ENCODE results near the gene SNX7. TPM values are rescaled to one million over a fixed set of nuclear protein-coding genes. Genes with fewer than 3 reads are reported as not detected.

The SNX7 gene
- polyA plus RNA-seq, 1 of the 3 experiments (the other 2 are of a cell fraction) = 16.0 TPM

- Histone ChIP-seq H3K79me2 (ENCODE audit: insufficient read depth) (no peaks in the 10 kb centered on the region), H3K4me2 (no peak overlapping the region), H2AFZ (ENCODE audit: low read depth) (no peak overlapping the region), H3K4me1 (ENCODE audit: control insufficient read depth in 1 of 2, insufficient read depth in 2 of 2, low read depth in 1 of 2, low read length in 1 of 2) (no peaks in the 10 kb centered on the region), H4K20me1 (ENCODE audit: insufficient read depth) (no peaks in the 10 kb centered on the region), H3K9me2 (no peaks in the 10 kb centered on the region), H3K27me3 (ENCODE audit: insufficient read depth) (no peaks in the 10 kb centered on the region), H3K9ac (no peak overlapping the region), H3F3A (replicated peaks; ENCODE audit: insufficient read depth) (no peaks in the 10 kb centered on the region), H3K4me3 (ENCODE audit: low read depth in 2 of 2, low read length in 1 of 2) (no peak overlapping the region), H3K9me3 (no peaks in the 10 kb centered on the region), H3K36me3 (replicated peaks in 1 of 2; ENCODE audit: control insufficient read depth in 1 of 2, insufficient read depth in 2 of 2, low read length in 1 of 2) (peaks cover 2 to 11% of the 10 kb centered on the region in 2 experiments), H3K27ac (ENCODE audit: low read depth in 2 of 2, low read length in 1 of 2) (no peak overlapping the region)
- WGBS (ENCODE audit: low lambda C conversion rate) = 33% methylated on average over 1 of the region's 1 CpG
- ChIA-PET POLR2A (no interaction called here), CTCF (interaction anchor here (1.4 to 2.0 kb wide), 2 partner anchors 53 to 786 kb away, joined by 4 to 5 read pairs; no protein-coding TSS in a partner anchor)
- DNase-seq = no peak
- TF ChIP-seq TCF12 (IDR thresholded peaks at IDR 0.05) (no peak), SMC3 (IDR thresholded peaks at IDR 0.05; ENCODE audit: low read depth, low read length) (no peak), GABPA (IDR thresholded peaks at IDR 0.05; ENCODE audit: low read depth) (no peak), JUND (IDR thresholded peaks at IDR 0.05) (no peak)
- TF ChIP-seq, protein P1, sequence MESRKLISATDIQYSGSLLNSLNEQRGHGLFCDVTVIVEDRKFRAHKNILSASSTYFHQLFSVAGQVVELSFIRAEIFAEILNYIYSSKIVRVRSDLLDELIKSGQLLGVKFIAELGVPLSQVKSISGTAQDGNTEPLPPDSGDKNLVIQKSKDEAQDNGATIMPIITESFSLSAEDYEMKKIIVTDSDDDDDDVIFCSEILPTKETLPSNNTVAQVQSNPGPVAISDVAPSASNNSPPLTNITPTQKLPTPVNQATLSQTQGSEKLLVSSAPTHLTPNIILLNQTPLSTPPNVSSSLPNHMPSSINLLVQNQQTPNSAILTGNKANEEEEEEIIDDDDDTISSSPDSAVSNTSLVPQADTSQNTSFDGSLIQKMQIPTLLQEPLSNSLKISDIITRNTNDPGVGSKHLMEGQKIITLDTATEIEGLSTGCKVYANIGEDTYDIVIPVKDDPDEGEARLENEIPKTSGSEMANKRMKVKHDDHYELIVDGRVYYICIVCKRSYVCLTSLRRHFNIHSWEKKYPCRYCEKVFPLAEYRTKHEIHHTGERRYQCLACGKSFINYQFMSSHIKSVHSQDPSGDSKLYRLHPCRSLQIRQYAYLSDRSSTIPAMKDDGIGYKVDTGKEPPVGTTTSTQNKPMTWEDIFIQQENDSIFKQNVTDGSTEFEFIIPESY (IDR thresholded peaks at IDR 0.05; ENCODE audit: borderline replicate concordance, low read depth) = no peak
- TF ChIP-seq, protein P2, sequence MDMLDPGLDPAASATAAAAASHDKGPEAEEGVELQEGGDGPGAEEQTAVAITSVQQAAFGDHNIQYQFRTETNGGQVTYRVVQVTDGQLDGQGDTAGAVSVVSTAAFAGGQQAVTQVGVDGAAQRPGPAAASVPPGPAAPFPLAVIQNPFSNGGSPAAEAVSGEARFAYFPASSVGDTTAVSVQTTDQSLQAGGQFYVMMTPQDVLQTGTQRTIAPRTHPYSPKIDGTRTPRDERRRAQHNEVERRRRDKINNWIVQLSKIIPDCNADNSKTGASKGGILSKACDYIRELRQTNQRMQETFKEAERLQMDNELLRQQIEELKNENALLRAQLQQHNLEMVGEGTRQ (IDR thresholded peaks at IDR 0.05; ENCODE audit: borderline replicate concordance, low read depth, low read length) = no peak
Measured at GRCh38 chr1:98741164-98741563, 79.6 kb downstream of the SNX7 start.

- Histone ChIP-seq H3F3A (replicated peaks; ENCODE audit: insufficient read depth) (no peaks in the 10 kb centered on the region), H3K9me3 (no peaks in the 10 kb centered on the region), H3K4me3 (ENCODE audit: low read depth in 2 of 2, low read length in 1 of 2) (no peak overlapping the region), H3K9me2 (no peaks in the 10 kb centered on the region), H3K27me3 (ENCODE audit: insufficient read depth) (no peaks in the 10 kb centered on the region), H3K27ac (ENCODE audit: low read depth in 2 of 2, low read length in 1 of 2) (no peak overlapping the region), H3K4me2 (no peak overlapping the region), H4K20me1 (ENCODE audit: insufficient read depth) (no peaks in the 10 kb centered on the region), H3K4me1 (ENCODE audit: control insufficient read depth in 1 of 2, insufficient read depth in 2 of 2, low read depth in 1 of 2, low read length in 1 of 2) (peaks cover 0 to 4% of the 10 kb centered on the region in 2 experiments; a peak in 2 of 4 replicates), H3K79me2 (ENCODE audit: insufficient read depth) (no peaks in the 10 kb centered on the region), H3K9ac (no peak overlapping the region), H2AFZ (ENCODE audit: low read depth) (no peak overlapping the region), H3K36me3 (replicated peaks in 1 of 2; ENCODE audit: control insufficient read depth in 1 of 2, insufficient read depth in 2 of 2, low read length in 1 of 2) (no peaks in the 10 kb centered on the region)
- ChIA-PET POLR2A (no interaction called here), CTCF (interaction anchor here (0.7 to 5.1 kb wide), 28 partner anchors 11 to 962 kb away, joined by 3 to 46 read pairs (median 4); partner anchors contain the start of gene PLPPR5)
- no peak for DNase-seq
- 48% methylated on average over 2 of the region's 2 CpGs for WGBS (ENCODE audit: low lambda C conversion rate)
- TF ChIP-seq RXRA (IDR thresholded peaks at IDR 0.05; ENCODE audit: borderline replicate concordance, low read depth) (no peak), RAD21 (IDR thresholded peaks at IDR 0.05; ENCODE audit: low read length) (peak; percentile 65), CTCF (IDR thresholded peaks at IDR 0.05) (peak; percentile 70), GABPA (IDR thresholded peaks at IDR 0.05; ENCODE audit: low read depth) (no peak), FOSL2 (IDR thresholded peaks at IDR 0.05; ENCODE audit: borderline replicate concordance, low read depth) (no peak), IRF3 (IDR thresholded peaks at IDR 0.05; ENCODE audit: low read depth, low read length) (no peak), MEF2A (IDR thresholded peaks at IDR 0.05; ENCODE audit: borderline replicate concordance, low read depth) (no peak), CHD2 (IDR thresholded peaks at IDR 0.05; ENCODE audit: low read length, partially characterized antibody) (no peak), NFIC (IDR thresholded peaks at IDR 0.05; ENCODE audit: borderline replicate concordance) (no peak), MAX (IDR thresholded peaks at IDR 0.05; ENCODE audit: low read depth) (no peak), FOXM1 (IDR thresholded peaks at IDR 0.05; ENCODE audit: low read depth) (no peak), RCOR1 (IDR thresholded peaks at IDR 0.05; ENCODE audit: low read length) (no peak), TEAD4 (IDR thresholded peaks at IDR 0.05; ENCODE audit: borderline replicate concordance, insufficient read depth) (no peak), TCF12 (IDR thresholded peaks at IDR 0.05) (no peak), YY1 (IDR thresholded peaks at IDR 0.05; ENCODE audit: low read depth) (no peak), FOXJ3 (CRISPR knock-in tag; IDR thresholded peaks at IDR 0.05) (no peak), SIN3A (IDR thresholded peaks at IDR 0.05; ENCODE audit: borderline replicate concordance, low read depth, low read length) (no peak)
- TF ChIP-seq, protein P3, sequence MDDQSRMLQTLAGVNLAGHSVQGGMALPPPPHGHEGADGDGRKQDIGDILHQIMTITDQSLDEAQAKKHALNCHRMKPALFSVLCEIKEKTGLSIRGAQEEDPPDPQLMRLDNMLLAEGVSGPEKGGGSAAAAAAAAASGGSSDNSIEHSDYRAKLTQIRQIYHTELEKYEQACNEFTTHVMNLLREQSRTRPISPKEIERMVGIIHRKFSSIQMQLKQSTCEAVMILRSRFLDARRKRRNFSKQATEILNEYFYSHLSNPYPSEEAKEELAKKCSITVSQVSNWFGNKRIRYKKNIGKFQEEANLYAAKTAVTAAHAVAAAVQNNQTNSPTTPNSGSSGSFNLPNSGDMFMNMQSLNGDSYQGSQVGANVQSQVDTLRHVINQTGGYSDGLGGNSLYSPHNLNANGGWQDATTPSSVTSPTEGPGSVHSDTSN (IDR thresholded peaks at IDR 0.05) = no peak
Measured at GRCh38 chr1:98749152-98749756, 87.7 kb downstream of the SNX7 start.
